COLO668 (cell line): ENCODE data around the gene PTPN5.

ENCODE experiments used
- DNase-seq: peaks from one replicate; lab custom pipeline; 2025; ENCODE audit not compliant: unreplicated experiment; lab: John Stamatoyannopoulos, UW

The PTPN5 gene

GRCh38 chr11:18713646-18714442, 77.8 kb downstream of the PTPN5 start:
- no peak for DNase-seq

DNA sequence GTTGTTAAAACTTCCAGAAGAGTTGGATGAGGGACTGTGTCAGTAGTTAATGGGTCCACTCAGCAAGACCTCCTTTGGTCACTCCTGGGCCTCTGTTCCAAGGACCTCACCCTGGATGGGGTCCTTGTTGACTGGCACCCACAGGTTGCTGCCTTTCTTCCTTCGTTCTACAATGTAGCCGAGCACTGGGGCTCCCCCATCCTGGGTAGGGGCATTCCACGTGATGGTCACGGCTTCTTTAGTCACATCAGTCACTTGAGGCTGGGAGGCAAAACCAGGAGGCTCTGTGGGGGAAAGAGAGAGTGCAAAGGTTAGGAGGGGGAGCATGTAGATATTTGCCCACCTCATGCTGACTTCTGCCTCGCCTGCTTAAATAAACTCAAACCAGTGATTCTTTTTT, 81.1 kb downstream of the PTPN5 start:
- no peak for DNase-seq

DNA sequence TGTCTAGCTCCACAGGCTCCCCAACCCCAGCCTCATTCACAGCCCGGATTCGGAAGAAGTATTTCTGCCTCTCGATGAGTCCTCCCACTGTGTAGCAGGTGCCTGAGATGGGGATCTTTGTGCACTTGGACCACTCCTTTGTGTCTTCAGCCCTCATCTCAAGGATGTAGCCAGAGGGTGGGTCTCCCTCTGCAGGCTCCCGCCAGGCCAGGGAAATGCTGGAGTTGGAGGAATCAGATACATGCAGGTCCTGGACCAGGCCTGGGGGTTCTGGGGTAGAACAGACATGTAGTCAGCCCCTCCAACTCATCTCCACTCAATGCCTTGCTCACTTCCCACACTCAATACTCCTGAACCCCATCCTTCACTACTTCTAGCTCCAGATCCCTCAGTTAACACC, 82.2 kb downstream of the PTPN5 start:
- DNase-seq: no peak

- no peak for DNase-seq
Observed at GRCh38 chr11:18707811-18708340, 83.7 kb downstream of the PTPN5 start.

DNA sequence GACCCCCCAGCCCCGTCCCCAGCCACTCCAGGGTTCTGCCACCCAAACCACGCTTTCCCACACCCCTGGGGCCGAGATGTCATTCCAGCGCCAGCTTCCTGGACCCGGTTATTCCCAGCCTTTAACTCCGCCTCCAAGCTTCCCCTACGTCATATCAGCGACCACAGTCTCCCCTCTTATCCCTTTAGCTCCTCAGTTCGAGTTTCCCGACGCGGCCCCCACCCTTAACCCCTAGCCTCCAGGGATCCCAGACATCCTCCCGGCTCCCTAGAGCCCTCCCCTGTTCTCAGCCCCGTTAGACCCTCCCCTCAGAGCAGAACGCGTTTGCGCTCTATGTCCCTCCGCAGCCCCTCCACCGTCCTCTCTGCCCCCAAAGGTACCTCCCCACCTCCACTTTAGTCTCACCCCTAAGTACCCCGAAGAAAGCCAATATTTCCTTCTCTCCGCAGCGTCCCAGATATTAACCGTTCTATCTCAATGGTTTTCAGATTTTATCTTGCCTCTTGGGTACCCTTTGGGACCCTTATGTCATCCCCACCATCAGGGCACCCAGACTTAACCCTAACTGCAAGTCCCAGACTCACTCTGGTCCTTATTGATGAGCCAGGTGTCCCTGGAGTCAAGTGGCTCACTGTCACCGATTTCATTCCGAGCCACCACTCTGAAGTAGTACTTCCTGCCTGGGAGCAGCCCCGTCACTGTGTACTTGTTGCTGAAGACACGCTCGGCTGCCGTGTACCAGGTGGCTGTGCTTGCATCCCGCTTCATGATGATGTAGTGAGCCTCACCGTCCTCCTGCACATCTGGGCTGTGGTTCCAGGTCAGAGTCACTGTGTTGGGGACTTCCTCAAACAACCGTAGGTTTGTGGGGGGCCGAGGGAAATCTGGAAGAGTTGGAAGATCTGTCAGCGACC, 85.0 kb downstream of the PTPN5 start:
- DNase-seq: peak; percentile 85

GRCh38 chr11:18705651-18706281, 85.8 kb downstream of the PTPN5 start:
- peak; percentile 75 for DNase-seq

DNA sequence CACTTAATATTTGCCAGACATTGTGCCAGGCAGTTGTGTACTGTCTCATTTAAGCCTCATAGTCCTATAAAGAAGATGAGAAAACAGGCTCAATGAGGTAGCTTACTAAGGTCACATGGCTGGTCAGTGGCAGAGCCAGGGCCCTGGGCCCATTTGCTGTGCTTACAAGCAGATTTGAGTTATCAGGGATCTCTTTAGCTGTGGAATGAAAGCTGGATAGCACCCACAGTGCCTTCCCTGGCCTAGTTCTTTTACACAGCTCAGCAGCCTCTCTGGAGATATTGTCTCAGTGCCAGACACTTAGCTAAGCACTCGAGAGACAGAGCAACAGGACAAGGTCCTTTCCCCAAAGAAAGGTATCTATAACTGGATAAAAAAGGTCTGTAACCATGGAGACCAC, 86.9 kb downstream of the PTPN5 start:
- DNase-seq: no peak

- DNase-seq: no peak
Observed at GRCh38 chr11:18704045-18704645, 87.5 kb downstream of the PTPN5 start.

- no peak for DNase-seq
Observed at GRCh38 chr11:18703001-18703763, 88.4 kb downstream of the PTPN5 start.

GRCh38 chr11:18701614-18702216, 89.9 kb downstream of the PTPN5 start:
- no peak for DNase-seq

GRCh38 chr11:18700872-18701271, 90.7 kb downstream of the PTPN5 start:
- DNase-seq: no peak

DNA sequence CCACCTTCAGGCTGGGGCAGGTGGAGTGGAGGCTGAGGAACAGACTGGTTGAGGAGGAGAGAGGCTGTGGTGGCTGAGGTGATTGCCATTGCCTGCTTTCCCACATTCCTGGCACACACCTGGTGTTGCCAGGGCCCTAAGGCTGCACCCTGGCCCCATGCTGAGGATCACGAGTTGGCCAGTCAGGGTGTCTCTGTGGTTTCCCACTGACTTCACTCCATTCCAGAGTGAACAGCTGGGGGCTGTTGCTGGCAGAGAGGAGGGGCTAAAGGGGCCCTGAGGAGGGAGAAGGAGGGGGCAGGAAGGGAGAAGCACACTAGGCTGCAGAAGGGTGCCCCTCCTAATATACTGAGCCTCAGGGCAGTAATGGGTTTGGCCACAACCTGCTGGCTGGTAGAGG, 91.2 kb downstream of the PTPN5 start:
- DNase-seq: peak; percentile 26

GRCh38 chr11:18699848-18700261, 91.7 kb downstream of the PTPN5 start:
- no peak for DNase-seq

GRCh38 chr11:18699269-18699596, 92.4 kb downstream of the PTPN5 start:
- DNase-seq: no peak

DNA sequence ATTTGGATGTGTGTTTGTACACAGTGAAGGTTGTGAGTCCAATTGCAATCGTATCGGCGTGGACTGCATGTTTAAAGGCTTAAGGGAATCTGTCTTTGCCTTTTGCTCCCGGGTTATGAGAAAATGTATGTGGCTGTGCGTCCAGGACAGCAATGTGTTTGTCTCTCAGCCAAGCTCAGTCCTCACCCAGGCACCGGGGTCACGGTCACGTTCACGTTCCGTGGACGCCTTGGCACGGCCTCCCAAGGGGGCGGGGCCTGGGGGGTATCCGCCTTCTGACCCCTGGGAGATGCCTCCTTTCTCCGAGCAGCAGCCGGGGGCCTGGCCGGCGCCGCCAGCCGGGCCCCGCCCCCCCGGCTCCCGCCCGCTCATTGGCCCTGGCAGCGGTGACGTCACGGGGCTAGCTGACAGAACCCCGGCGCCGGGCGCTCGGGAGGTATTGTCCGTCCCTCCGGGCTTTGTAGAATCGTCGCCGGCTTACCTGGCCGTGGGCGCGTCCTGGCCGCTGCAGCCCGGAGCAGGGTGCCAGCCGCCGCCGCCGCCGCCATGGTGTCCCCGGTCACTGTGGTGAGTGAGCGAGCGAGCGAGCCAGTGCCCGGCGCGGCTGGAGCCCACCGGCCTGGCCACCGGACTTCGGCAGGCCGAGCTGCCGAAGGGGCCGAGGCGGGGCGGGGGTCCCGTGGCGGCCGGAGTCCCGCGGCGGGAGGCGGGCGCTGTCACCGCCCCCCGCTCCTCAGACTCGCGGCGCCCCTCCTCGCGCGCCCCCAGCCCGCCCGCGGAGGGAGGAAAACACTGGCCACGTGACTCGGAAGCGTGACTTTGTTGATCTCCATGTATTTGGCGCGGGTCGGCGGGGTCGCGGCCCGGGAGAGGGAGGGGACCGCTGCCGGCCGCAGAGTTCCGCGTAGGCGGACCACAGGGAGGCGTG, 93.0 kb downstream of the PTPN5 start, which contains the start of gene TMEM86A:
TSS of gene TMEM86A (plus strand) at position 439 of the 928 bp plus-strand sequence. CDS start at position 547, 108 bp downstream.
- peak; percentile 96 for DNase-seq

- DNase-seq: no peak
Observed at GRCh38 chr11:18697576-18697975, 94.0 kb downstream of the PTPN5 start.

- no peak for DNase-seq
Observed at GRCh38 chr11:18696638-18697225, 94.9 kb downstream of the PTPN5 start.
